Naive thymus-derived CD4-positive, alpha-beta T cell (primary cell): ENCODE data around the gene NUP93. TPM values are rescaled to one million over a fixed set of nuclear protein-coding genes. Genes with fewer than 3 reads are reported as not detected.

Experiments used
- ATAC-seq: fragments of 150-1000 bp; cut with Tn5 transposase; 2 replicates; pipeline ENCODE4 v1.10.0; 2021; ENCODE audit warnings: mild to moderate bottlenecking, moderate library complexity
- CTCF ChIA-PET: fragments of 350-600 bp; sonication (Branson Sonifier 250); formaldehyde crosslinking; loops from one replicate; lab custom pipeline; 2021; ENCODE audit warnings: antibody characterized with exemption; lab: Charles Lee
- POLR2A ChIA-PET: fragments of 350-600 bp; sonication (Branson Sonifier 250); formaldehyde crosslinking; loops from one replicate; lab custom pipeline; 2021; ENCODE audit warnings: antibody characterized with exemption, inconsistent platforms; lab: Charles Lee
- DNase-seq, 9 donors: peaks; one replicate each; pipeline versions ENCODE4 v3.0.0 to v3.0.0-alpha.2; 2020 to 2022; ENCODE audit warnings: mixed read lengths in 1 of 9
- H3K27ac ChIP-seq: one replicate; pipeline ENCODE4 v1.7.0; 2013; ENCODE audit warnings: mild to moderate bottlenecking, low read depth, low read length, moderate library complexity
- H3K27me3 ChIP-seq, 2 donors: one replicate each; pipeline ENCODE4 v1.7.0; 2013; ENCODE audit warnings: low read length in 2 of 2, mild to moderate bottlenecking in 2 of 2, moderate library complexity in 2 of 2; ENCODE audit not compliant: control insufficient read depth in 2 of 2, insufficient read depth in 2 of 2
- H3K36me3 ChIP-seq, 3 experiments: 1 replicate in 2 of 3; 2 replicates in 1 of 3; pipeline ENCODE4 v1.7.0; 2013; ENCODE audit warnings: low read length in 3 of 3, mild to moderate bottlenecking in 3 of 3, moderate library complexity in 1 of 3; ENCODE audit not compliant: insufficient read depth in 3 of 3, control insufficient read depth in 2 of 3
- H3K4me1 ChIP-seq, 2 donors: one replicate each; pipeline ENCODE4 v1.7.0; 2013; ENCODE audit warnings: low read length in 2 of 2, mild to moderate bottlenecking in 2 of 2, moderate library complexity in 1 of 2; ENCODE audit not compliant: control insufficient read depth in 2 of 2, insufficient read depth in 2 of 2
- H3K4me3 ChIP-seq: 2 replicates; pipeline ENCODE4 v1.7.0; 2013; ENCODE audit warnings: mild to moderate bottlenecking, low read length
- H3K9me3 ChIP-seq, 3 experiments: 1 replicate in 2 of 3; 2 replicates in 1 of 3; pipeline ENCODE4 v1.7.0; 2013; ENCODE audit warnings: low read length in 3 of 3; ENCODE audit not compliant: control insufficient read depth in 2 of 3
- H3K27ac Mint-ChIP-seq, 9 donors: one replicate each; pipeline ENCODE4 v1.8.0; 2020 to 2022; ENCODE audit warnings: mixed read lengths in 9 of 9, mild to moderate bottlenecking in 8 of 9, moderate library complexity in 5 of 9, inconsistent platforms in 2 of 9
- H3K27me3 Mint-ChIP-seq, 5 donors: one replicate each; pipeline ENCODE4 v1.8.0; 2021 to 2022; ENCODE audit warnings: mixed read lengths in 5 of 5, mild to moderate bottlenecking in 1 of 5
- H3K36me3 Mint-ChIP-seq, 5 donors: one replicate each; pipeline ENCODE4 v1.8.0; 2020 to 2022; ENCODE audit warnings: mixed read lengths in 5 of 5, mild to moderate bottlenecking in 3 of 5, inconsistent platforms in 1 of 5
- H3K4me1 Mint-ChIP-seq, 7 donors: one replicate each; pipeline ENCODE4 v1.8.0; 2020 to 2022; ENCODE audit warnings: mixed read lengths in 7 of 7, mild to moderate bottlenecking in 3 of 7, inconsistent platforms in 1 of 7
- H3K4me3 Mint-ChIP-seq, 10 donors: one replicate each; pipeline ENCODE4 v1.8.0; 2020 to 2022; ENCODE audit warnings: mild to moderate bottlenecking in 10 of 10, mixed read lengths in 10 of 10, moderate library complexity in 6 of 10, inconsistent platforms in 2 of 10
- H3K9me3 Mint-ChIP-seq, 11 donors: one replicate each; pipeline ENCODE4 v1.8.0; 2020 to 2022; ENCODE audit warnings: mixed read lengths in 11 of 11, mild to moderate bottlenecking in 4 of 11, inconsistent platforms in 1 of 11, moderate library complexity in 1 of 11
- intact Hi-C, 2 donors: fragments of 100-400 bp; cut with micrococcal nuclease; formaldehyde crosslinking; loops; one replicate each; pipeline ENCODE4 v1.15.1; 2023
- polyA plus RNA-seq, 2 donors: library from polyadenylated mRNA; unstranded; fragments of 300-500 nt; fragmentation: Illumina TruSeq; gene quantifications; one replicate each; pipeline ENCODE4 v1.2.3, GENCODE V29; 2021
- total RNA-seq, 6 experiments: library from RNA in 5 of 6; stranded (reverse) in 5 of 6; gene quantifications; 1 replicate in 5 of 6; 2 replicates in 1 of 6; pipeline ENCODE4 v1.2.3 and lab custom pipeline; 2021 to 2026

NUP93 gene
- total and polyA plus RNA-seq, 7 experiments from 2014 or later = 53.0 to 90.5 (median 64.5) TPM

DNA sequence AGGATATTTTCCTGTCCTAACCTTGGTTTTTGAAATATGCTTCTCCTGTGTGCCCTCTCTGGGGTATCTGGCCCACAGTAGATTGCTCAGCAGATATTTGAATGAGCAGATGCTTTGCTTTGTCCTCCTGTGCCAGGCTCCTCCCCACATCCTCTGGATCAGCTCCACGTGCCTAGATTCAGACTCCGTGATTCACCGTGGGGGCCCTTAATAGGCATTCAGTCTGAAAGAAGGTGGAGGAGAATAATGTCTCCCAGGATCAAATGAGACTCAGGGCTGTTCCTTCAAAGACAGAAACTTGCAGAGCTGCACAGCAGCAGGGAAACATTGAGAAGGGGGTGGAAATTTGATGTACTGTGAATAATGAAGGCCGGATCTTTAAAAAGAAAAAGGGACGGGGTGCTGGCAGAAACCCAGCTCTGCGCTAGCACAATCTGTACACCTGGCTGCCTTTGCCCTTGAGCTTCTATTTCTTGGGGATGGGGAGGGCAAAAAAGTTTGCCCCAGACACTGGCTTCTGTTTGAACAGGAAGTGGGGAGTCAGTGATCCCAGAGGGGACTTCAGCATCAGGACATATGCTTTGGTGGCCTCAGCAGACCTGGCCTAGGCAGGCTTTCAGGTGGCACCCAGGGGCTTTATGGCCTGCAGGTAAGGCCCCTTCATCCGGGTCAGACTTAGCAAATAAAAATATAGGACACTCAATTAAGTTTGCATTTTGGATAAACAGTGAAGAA is 119.2 kb downstream of the NUP93 start:
- ATAC-seq (no peak), DNase-seq (no peak)
- no peak overlapping the region for H3K4me3 ChIP-seq
- H3K36me3 ChIP-seq = peaks cover 0 to 3% (median 0%) of the 10 kb centered on the region in 3 experiments
- Mint-ChIP-seq H3K36me3 (peaks cover 3 to 19% (median 8%) of the 10 kb centered on the region in 5 donors), H3K4me3 (no peak overlapping the region), H3K9me3 (peaks cover 0 to 7% (median 0%) of the 10 kb centered on the region in 11 donors), H3K27me3 (no peaks in the 10 kb centered on the region), H3K27ac (peak overlapping the region in 3 of 9 donors; percentile 38 to 81 (median 58)), H3K4me1 (peaks cover 16 to 36% (median 25%) of the 10 kb centered on the region in 7 donors)
- POLR2A ChIA-PET = no interaction called here
- H3K9me3 ChIP-seq = no peaks in the 10 kb centered on the region
- no peak overlapping the region for H3K27ac ChIP-seq
- CTCF ChIA-PET = no interaction called here
- peaks cover 0 to 4% of the 10 kb centered on the region in 2 donors for H3K4me1 ChIP-seq
- H3K27me3 ChIP-seq = no peaks in the 10 kb centered on the region
- intact Hi-C loops = no loop called here

DNA sequence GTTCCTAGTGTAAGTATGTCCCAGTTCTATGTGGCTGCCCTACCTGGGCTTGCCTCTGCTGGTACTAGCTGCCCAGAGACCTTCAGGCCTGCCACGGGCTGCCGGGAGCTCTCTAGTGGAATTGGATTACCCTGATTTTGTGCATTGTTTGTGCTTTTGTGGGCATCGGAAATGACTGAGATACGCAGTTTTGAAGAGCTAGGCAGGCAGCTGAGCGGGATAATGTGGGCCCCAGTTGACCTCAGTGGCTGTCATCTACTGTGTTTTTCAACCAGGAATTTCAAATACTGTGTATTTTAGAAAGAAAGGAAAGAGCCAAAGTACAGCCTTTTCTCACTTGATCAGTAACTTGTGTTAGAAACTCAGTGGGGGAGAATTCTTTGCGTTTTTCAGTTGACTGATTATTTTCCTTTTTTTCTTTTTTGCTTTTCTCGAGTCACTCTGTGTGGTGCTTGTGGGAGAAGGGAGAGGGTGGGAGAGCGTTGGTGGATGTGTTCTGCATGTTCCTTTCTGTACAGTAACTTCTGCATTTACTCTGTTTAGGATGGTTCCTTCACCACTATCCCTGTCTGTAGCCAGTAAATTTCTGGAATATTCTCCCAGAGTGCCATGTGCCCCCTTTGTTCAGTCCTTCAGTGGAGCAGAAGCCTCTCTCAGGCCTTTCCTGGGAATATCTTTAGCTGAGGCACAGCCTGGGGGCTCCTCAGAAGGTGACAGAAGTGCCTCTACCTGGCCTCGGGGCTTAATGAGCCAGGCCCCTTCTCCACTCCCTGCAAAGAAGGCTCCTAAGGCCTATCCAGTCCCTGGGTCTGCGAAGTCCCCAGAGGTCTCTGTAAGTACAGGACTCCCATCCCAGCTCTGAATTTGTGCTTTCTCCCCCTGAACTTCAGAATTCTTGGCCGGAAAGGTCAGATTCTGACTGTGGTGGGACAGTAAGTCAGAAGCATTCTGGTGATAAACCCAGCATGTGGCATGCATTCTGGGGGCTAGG is 120.1 kb downstream of the NUP93 start:
- Mint-ChIP-seq H3K9me3 (peaks cover 0 to 7% (median 0%) of the 10 kb centered on the region in 11 donors), H3K27me3 (no peaks in the 10 kb centered on the region), H3K36me3 (peaks cover 0 to 14% (median 4%) of the 10 kb centered on the region in 5 donors), H3K4me3 (no peak overlapping the region), H3K4me1 (peaks cover 16 to 36% (median 25%) of the 10 kb centered on the region in 7 donors), H3K27ac (peak overlapping the region in 1 of 9 donors; percentile 38)
- H3K27me3 ChIP-seq = no peaks in the 10 kb centered on the region
- ChIA-PET POLR2A (no interaction called here), CTCF (interaction anchor here (1.1 kb wide), 1 partner anchor 19 kb away, joined by 3 read pairs; no protein-coding TSS in a partner anchor)
- intact Hi-C loops = no loop called here
- H3K4me1 ChIP-seq = peaks cover 0 to 4% of the 10 kb centered on the region in 2 donors
- no peak overlapping the region for H3K27ac ChIP-seq
- no peak overlapping the region for H3K4me3 ChIP-seq
- no peak for DNase-seq
- no peaks in the 10 kb centered on the region for H3K9me3 ChIP-seq
- no peak for ATAC-seq
- no peaks in the 10 kb centered on the region for H3K36me3 ChIP-seq

DNA sequence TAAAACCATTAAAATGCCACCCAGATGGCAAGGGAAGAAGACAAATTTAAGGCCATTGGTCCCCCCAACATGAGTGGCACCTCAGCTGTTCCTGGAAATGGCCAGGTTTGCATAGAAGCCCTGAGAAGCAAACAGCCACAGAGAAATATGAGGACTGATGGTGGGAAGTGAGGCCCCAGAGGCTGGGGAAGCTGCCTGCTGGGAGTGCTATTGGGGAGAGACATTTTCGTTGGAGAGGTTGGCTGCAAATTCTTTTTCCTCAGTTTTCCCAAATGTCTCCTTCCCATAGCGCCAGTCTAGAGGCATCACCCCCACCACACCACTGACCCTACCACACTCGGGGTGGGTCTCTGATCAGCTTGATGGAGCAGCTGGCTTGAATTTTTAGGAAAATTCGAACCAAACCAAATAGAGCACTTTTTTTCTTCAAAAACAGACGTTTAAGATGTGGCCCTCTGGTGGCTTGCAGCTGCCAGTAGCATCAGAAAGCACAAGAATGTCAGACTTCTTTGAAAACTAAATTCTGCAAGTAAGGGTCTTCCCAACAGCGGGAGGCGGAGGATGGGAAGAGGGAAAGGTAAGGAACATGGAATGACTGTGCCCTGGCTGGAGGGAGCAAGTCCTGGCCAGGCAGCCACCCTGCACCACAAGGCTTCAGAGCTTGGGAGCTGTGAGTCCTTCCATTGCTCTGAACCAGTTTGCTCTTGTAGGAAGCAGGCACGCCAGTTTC is 121.9 kb downstream of the NUP93 start:
- Histone ChIP-seq H3K36me3 (no peaks in the 10 kb centered on the region), H3K9me3 (no peaks in the 10 kb centered on the region), H3K27ac (no peak overlapping the region), H3K4me3 (no peak overlapping the region), H3K4me1 (peaks cover 0 to 4% of the 10 kb centered on the region in 2 donors), H3K27me3 (no peaks in the 10 kb centered on the region)
- CTCF ChIA-PET = no interaction called here
- POLR2A ChIA-PET = no interaction called here
- ATAC-seq (no peak), DNase-seq (no peak)
- no peak overlapping the region for H3K27ac Mint-ChIP-seq
- peaks cover 0 to 11% (median 0%) of the 10 kb centered on the region in 5 donors for H3K36me3 Mint-ChIP-seq
- peaks cover 13 to 33% (median 22%) of the 10 kb centered on the region in 7 donors for H3K4me1 Mint-ChIP-seq
- H3K4me3 Mint-ChIP-seq = no peak overlapping the region
- peaks cover 0 to 5% (median 0%) of the 10 kb centered on the region in 11 donors for H3K9me3 Mint-ChIP-seq
- intact Hi-C loops = no loop called here
- no peaks in the 10 kb centered on the region for H3K27me3 Mint-ChIP-seq

DNA sequence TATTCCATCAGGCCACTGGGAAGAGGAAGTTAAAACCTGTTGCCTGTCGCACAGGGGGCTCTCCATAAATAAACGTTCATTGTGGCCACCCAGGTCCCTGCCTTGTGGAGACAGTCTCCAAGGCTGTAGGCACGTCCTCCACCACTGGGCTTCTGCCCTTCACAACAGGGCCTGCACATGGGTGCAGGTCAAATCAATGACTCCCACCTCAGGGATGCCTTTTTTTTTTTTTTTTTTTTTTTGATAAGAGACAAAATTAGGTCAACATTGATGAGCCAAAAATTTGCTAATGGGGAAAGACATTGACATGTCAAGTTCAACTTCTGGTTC is 122.4 kb downstream of the NUP93 start:
- H3K27ac ChIP-seq = no peak overlapping the region
- CTCF ChIA-PET = no interaction called here
- H3K27me3 ChIP-seq = no peaks in the 10 kb centered on the region
- intact Hi-C loops = no loop called here
- ATAC-seq = no peak
- peaks cover 0 to 1% of the 10 kb centered on the region in 2 donors for H3K4me1 ChIP-seq
- H3K9me3 Mint-ChIP-seq = peaks cover 0 to 3% (median 0%) of the 10 kb centered on the region in 11 donors
- peaks cover 0 to 11% (median 0%) of the 10 kb centered on the region in 5 donors for H3K36me3 Mint-ChIP-seq
- no peak overlapping the region for H3K4me3 ChIP-seq
- H3K9me3 ChIP-seq = no peaks in the 10 kb centered on the region
- H3K27me3 Mint-ChIP-seq = no peaks in the 10 kb centered on the region
- POLR2A ChIA-PET = no interaction called here
- H3K27ac Mint-ChIP-seq = no peak overlapping the region
- H3K4me1 Mint-ChIP-seq = peaks cover 8 to 28% (median 17%) of the 10 kb centered on the region in 7 donors
- H3K4me3 Mint-ChIP-seq = no peak overlapping the region
- DNase-seq = no peak
- H3K36me3 ChIP-seq = no peaks in the 10 kb centered on the region

DNA sequence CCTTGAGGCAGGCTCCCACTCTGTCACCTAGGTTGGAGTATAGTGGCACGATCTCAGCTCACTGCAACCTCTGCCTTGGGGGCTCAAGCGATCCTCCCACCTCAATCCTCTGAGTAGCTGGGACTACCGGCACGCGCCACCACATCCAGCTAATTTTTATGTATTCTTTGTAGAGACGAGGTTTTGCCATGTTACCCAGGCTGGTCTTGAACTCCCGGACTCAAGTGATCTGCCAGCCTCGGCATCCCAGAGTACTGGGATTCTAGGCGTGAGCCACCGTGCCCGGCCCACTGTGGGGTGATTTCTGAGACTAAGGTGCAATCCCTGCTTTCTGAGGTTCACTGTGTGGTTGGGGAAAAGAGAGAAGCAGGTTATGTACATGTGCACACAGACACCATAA is 123.0 kb downstream of the NUP93 start:
- ChIA-PET POLR2A (interaction anchor here (0.5 to 1.0 kb wide), 2 partner anchors 10 to 525 kb away, joined by 3 to 4 read pairs; no protein-coding TSS in a partner anchor), CTCF (interaction anchor here (1.0 kb wide), 1 partner anchor 10 kb away, joined by 3 read pairs; no protein-coding TSS in a partner anchor)
- no peak for ATAC-seq
- peaks cover 0 to under 1% (median 0%) of the 10 kb centered on the region in 11 donors for H3K9me3 Mint-ChIP-seq
- Histone ChIP-seq H3K4me1 (no peaks in the 10 kb centered on the region), H3K9me3 (no peaks in the 10 kb centered on the region), H3K27me3 (no peaks in the 10 kb centered on the region), H3K4me3 (no peak overlapping the region), H3K36me3 (no peaks in the 10 kb centered on the region), H3K27ac (no peak overlapping the region)
- peaks cover 0 to 5% (median 0%) of the 10 kb centered on the region in 5 donors for H3K36me3 Mint-ChIP-seq
- H3K4me1 Mint-ChIP-seq = peaks cover 2 to 22% (median 11%) of the 10 kb centered on the region in 7 donors
- DNase-seq = no peak
- intact Hi-C loops = no loop called here
- H3K27me3 Mint-ChIP-seq = no peaks in the 10 kb centered on the region
- no peak overlapping the region for H3K27ac Mint-ChIP-seq
- H3K4me3 Mint-ChIP-seq = no peak overlapping the region

DNA sequence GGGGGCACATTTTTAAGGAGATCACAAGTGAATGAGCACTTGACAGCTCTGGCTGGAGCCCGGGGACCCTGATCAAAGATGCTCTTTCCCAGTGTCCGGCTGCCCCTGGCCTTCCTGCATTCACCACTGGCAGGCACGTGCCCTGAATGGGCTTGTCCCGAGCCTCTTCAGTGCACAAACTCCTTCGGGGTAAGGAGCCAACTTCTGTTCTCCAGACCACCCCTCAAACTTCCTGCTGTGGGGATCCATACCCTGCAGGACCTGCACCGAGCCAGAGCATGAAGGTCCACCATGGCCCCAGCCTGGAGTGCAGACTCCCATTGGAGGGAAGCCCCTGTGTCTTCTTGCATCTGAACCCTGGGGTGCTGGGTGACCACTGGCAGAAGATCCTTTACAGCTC is 125.3 kb downstream of the NUP93 start:
- H3K27me3 ChIP-seq = no peaks in the 10 kb centered on the region
- no peaks in the 10 kb centered on the region for H3K36me3 ChIP-seq
- Mint-ChIP-seq H3K27ac (no peak overlapping the region), H3K4me1 (peaks cover 0 to 22% (median 14%) of the 10 kb centered on the region in 7 donors), H3K4me3 (no peak overlapping the region), H3K9me3 (no peaks in the 10 kb centered on the region), H3K36me3 (peaks cover 0 to 2% (median 0%) of the 10 kb centered on the region in 5 donors), H3K27me3 (no peaks in the 10 kb centered on the region)
- DNase-seq = no peak
- ATAC-seq = no peak
- H3K9me3 ChIP-seq = no peaks in the 10 kb centered on the region
- no peak overlapping the region for H3K27ac ChIP-seq
- CTCF ChIA-PET = interaction anchor here (1.3 kb wide), 1 partner anchor 9 kb away, joined by 3 read pairs; the partner anchor contains the start of gene SLC12A3
- intact Hi-C loops = no loop called here
- POLR2A ChIA-PET = interaction anchor here (0.6 kb wide), 1 partner anchor 151 kb away, joined by 3 read pairs; no protein-coding TSS in a partner anchor
- no peak overlapping the region for H3K4me3 ChIP-seq
- H3K4me1 ChIP-seq = peaks cover 11 to 14% of the 10 kb centered on the region in 2 donors
